Measurements from ENCODE around the gene TBC1D10B. TPM values are rescaled to one million over a fixed set of nuclear protein-coding genes. Genes with fewer than 3 reads are reported as not detected.
"Not testable (repeated sequence)": the region's sequence is repeated elsewhere in the genome, so short reads cannot be mapped to it uniquely, and the experiment has no call there.

Gene TBC1D10B
- total RNA-seq, 1 experiment from 2014 or later = 12.6 TPM

GRCh38 chr16:30349675-30350074 is 20.6 kb downstream of the TBC1D10B start:
- in situ Hi-C loops (cut with HindIII; ENCODE audit: low pct_unique_long_range_greater_than_20kb, low sequenced_read_pairs) = no loop called here
- DNase-seq (ENCODE audit: low read depth, low spot score) = no peak

- no peak for DNase-seq (ENCODE audit: low read depth, low spot score)
- in situ Hi-C loops (cut with HindIII; ENCODE audit: low pct_unique_long_range_greater_than_20kb, low sequenced_read_pairs) = no loop called here
Measured at GRCh38 chr16:30348929-30349328, 21.4 kb downstream of the TBC1D10B start.

- no peak for DNase-seq (ENCODE audit: low read depth, low spot score)
- in situ Hi-C loops (cut with HindIII; ENCODE audit: low pct_unique_long_range_greater_than_20kb, low sequenced_read_pairs) = no loop called here
Measured at GRCh38 chr16:30348113-30348512, 22.2 kb downstream of the TBC1D10B start.

- in situ Hi-C loops (cut with HindIII; ENCODE audit: low pct_unique_long_range_greater_than_20kb, low sequenced_read_pairs) = no loop called here
Measured at GRCh38 chr16:30346286-30346685, 24.0 kb downstream of the TBC1D10B start.

DNA sequence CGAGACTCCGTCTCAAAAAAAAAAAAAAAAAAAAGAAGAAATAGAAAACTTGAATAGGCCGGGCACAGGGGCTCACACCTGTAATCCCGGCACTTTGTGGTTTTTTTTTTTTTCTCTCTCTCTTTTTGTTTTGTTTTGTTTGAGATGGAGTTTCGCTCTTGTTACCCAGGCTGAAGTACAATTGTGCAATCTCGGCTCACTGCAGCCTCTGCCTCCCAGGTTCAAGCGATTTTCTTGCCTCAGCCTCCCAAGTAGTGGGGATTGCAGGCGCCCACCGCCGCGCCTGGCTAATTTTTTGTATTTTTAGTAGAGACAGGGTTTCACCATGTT is 26.8 kb downstream of the TBC1D10B start:
- in situ Hi-C loops (cut with HindIII; ENCODE audit: low pct_unique_long_range_greater_than_20kb, low sequenced_read_pairs); DNase-seq (ENCODE audit: low read depth, low spot score): not testable (repeated sequence)

More at GRCh38 chr16:30346286-30346685, 24.0 kb downstream of the TBC1D10B start:
- DNase-seq (ENCODE audit: low read depth, low spot score) = no peak

DNA sequence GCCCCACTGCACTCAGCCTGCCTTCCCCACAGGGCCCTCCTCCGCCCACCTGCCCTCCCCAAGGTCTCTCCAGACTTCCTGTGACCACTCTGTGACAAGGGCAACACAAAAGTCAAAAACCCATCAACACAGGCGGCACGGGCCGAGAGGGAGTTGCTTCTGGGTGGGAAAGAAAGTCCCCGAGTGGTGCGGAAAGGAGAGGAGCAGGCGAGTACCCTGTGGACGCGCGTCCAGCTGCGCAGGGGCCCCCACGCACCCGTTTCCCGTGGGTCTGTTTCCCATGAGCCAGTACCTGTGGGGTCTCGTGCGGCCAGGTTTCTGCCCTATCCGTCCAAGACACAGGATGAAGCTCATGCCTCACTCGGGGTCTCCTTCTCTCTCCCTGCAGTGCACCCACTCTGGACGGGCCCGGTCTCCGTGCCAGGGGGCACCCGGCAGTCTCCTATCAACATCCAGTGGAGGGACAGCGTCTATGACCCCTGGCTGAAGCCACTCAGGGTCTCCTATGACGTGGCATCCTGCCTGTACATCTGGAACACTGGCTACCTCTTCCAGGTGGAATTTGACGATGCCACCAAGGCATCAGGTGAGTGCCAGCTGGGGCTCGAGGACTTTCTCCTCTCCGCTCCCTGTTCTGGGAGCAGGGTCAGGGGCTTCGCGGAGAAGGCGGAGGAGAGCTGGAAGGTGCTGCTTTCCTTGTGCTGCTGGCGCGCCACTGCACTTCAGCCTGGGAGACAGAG is 27.4 kb downstream of the TBC1D10B start:
- in situ Hi-C loops (cut with HindIII; ENCODE audit: low pct_unique_long_range_greater_than_20kb, low sequenced_read_pairs) = no loop called here
- no peak for DNase-seq (ENCODE audit: low read depth, low spot score)

DNA sequence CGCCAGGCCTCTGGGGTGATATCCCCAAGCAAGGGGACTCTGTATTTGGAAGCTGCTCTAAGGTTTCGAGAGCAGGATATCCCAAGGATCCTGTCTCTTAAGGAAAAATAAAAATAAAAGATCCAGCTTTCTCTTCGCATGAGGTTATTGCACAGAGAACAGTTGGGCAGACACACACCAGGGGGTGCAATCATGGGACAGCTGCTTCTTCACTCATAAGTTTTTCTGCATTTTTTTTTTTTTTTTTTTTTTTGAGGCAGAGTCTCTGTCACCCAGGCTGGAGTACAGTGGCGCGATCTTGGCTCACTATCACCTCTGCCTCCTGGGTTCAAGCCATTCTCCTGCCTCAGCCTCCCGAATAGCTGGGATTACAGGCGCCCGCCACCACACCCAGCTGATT is 28.3 kb downstream of the TBC1D10B start:
- DNase-seq (ENCODE audit: low read depth, low spot score); in situ Hi-C loops (cut with HindIII; ENCODE audit: low pct_unique_long_range_greater_than_20kb, low sequenced_read_pairs): not testable (repeated sequence)

- DNase-seq (ENCODE audit: low read depth, low spot score) = no peak
- in situ Hi-C loops (cut with HindIII; ENCODE audit: low pct_unique_long_range_greater_than_20kb, low sequenced_read_pairs) = no loop called here
Measured at GRCh38 chr16:30340621-30341020, 29.7 kb downstream of the TBC1D10B start.

- in situ Hi-C loops (cut with HindIII; ENCODE audit: low pct_unique_long_range_greater_than_20kb, low sequenced_read_pairs); DNase-seq (ENCODE audit: low read depth, low spot score): not testable (repeated sequence)
Measured at GRCh38 chr16:30338715-30339114, 31.6 kb downstream of the TBC1D10B start.

- DNase-seq (ENCODE audit: low read depth, low spot score); in situ Hi-C loops (cut with HindIII; ENCODE audit: low pct_unique_long_range_greater_than_20kb, low sequenced_read_pairs): not testable (repeated sequence)
Measured at GRCh38 chr16:30337964-30338357, 32.3 kb downstream of the TBC1D10B start.

DNA sequence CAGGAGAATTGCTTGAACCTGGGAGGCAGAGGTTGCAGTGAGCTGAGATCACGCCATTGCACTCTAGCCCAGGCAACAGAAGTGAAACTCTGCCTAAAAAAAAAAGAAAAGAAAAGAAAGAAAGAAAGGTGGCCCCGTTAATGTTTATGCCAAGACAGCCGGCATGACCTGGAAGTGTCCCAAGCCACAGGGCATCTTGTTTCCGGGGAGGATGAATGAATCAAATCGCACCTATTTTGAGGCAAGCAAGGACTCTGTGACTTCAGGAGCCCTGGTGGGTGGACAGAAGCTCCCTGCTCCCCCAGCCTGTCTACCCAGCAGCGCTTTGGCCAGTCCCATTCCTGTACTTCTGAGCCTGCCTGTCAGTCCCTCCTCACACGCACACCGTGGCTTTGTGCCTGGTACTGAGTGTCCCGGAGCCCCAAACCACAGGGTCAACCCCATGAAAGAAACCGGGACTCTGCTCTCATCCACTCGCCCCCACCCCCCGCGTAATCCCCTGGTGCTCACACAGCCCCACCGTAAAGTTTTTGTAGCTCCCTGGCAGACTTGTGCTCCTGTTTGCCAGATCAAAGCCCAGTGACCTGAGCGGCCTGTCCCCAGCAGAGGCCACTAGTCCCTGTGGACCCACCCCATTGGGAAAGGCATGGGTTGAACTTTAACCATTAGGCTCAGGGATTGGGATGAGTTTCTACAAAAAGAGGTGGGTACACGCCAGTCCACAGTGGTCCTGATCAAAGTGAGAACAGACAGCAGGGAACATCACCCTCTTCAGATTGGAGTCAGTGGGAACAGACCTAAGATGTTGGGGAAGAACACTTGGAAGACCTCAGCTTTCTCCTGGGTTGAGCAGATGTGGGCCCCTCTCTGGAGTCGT is 34.5 kb downstream of the TBC1D10B start:
- DNase-seq (ENCODE audit: low read depth, low spot score) = peak; percentile 16
- in situ Hi-C loops (cut with HindIII; ENCODE audit: low pct_unique_long_range_greater_than_20kb, low sequenced_read_pairs) = no loop called here

GRCh38 chr16:30335028-30335597 is 35.2 kb downstream of the TBC1D10B start:
- DNase-seq (ENCODE audit: low read depth, low spot score) = peak; percentile 68
- in situ Hi-C loops (cut with HindIII; ENCODE audit: low pct_unique_long_range_greater_than_20kb, low sequenced_read_pairs) = not testable (repeated sequence)

- in situ Hi-C loops (cut with HindIII; ENCODE audit: low pct_unique_long_range_greater_than_20kb, low sequenced_read_pairs) = not testable (repeated sequence)
- peak; percentile 72 for DNase-seq (ENCODE audit: low read depth, low spot score)
Measured at GRCh38 chr16:30334473-30334989, 35.8 kb downstream of the TBC1D10B start.

GRCh38 chr16:30324220-30324619 is 46.1 kb downstream of the TBC1D10B start:
- in situ Hi-C loops (cut with HindIII; ENCODE audit: low pct_unique_long_range_greater_than_20kb, low sequenced_read_pairs); DNase-seq (ENCODE audit: low read depth, low spot score): not testable (repeated sequence)

DNA sequence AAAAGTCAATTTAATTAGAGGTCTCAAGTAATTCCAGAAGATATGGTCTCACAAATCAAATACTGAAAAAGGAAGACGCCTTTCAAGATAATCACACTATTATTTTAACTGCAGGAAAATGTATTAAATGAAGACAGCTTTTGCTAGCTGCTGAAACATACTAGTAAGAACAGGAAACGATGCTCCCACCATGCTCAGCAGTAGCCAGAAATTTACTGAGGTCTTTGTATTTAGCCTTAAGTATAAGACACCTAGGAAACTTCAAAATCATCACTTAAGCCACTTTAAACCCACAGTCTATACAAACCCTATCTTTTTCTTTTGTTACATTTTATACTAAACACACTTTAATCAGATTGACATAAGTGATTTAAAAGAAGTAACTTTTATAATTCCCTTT is 51.6 kb downstream of the TBC1D10B start:
- in situ Hi-C loops (cut with HindIII; ENCODE audit: low pct_unique_long_range_greater_than_20kb, low sequenced_read_pairs) = not testable (repeated sequence)

GRCh38 chr16:30310937-30311336 is 59.4 kb downstream of the TBC1D10B start:
- in situ Hi-C loops (cut with HindIII; ENCODE audit: low pct_unique_long_range_greater_than_20kb, low sequenced_read_pairs); DNase-seq (ENCODE audit: low read depth, low spot score): not testable (repeated sequence)

More for the DNA sequence above, 51.6 kb downstream of the TBC1D10B start:
- DNase-seq (ENCODE audit: low read depth, low spot score) = not testable (repeated sequence)

DNA sequence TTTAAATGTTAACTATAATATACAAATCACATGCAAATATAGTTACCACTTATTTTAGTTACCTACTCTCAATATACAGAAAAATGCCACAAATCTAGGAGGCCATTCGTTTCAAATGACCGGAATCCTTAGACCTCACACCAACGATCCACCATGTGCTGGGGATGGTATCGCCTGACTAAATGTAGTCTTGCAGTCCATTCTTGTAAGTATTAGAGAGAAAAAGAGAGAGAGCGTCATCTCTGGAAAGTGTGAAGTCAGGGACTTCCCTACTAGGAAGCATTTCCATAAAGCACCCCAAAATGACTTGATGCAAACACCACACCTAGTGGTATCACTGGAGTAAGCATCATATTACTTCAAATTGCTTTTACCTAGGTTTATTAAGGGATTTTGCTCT is 61.0 kb downstream of the TBC1D10B start:
- DNase-seq (ENCODE audit: low read depth, low spot score); in situ Hi-C loops (cut with HindIII; ENCODE audit: low pct_unique_long_range_greater_than_20kb, low sequenced_read_pairs): not testable (repeated sequence)
